Activated CD8-positive, alpha-beta memory T cell treated with anti-CD3 and anti-CD28 coated beads for 48 hours (primary cell): ENCODE measurements around the gene RPA3.

Experiments used
- DNase-seq, 3 experiments: peaks; one replicate each; pipeline ENCODE4 v3.0.0-alpha.2; 2020; ENCODE audit warnings: low read depth in 2 of 3, low spot score in 2 of 3

RPA3 gene

DNA sequence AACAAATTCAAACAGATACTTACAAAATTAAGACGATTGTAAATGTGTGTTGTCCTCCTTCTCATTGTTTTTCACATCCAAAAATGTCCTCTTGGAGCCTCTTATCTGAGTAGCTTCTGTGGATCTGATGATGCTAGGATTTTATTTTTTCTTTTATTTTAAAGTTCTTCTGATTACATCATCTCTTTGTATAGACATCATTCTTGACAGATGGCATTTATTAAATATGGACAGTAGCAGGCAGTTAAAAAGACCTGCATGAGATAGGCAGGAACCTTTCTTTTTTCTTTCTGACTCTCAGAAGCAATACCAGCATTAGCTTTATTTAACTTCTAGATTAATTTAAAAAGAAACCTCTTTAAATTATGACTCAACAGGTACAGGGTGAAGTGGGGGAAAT is at the start of gene RPA3:
Gene RPA3 (minus strand): TSS at position 116 of the 400 bp plus-strand sequence. CDS start 78,189 bp downstream, outside the sequence.
- no peak for DNase-seq

DNA sequence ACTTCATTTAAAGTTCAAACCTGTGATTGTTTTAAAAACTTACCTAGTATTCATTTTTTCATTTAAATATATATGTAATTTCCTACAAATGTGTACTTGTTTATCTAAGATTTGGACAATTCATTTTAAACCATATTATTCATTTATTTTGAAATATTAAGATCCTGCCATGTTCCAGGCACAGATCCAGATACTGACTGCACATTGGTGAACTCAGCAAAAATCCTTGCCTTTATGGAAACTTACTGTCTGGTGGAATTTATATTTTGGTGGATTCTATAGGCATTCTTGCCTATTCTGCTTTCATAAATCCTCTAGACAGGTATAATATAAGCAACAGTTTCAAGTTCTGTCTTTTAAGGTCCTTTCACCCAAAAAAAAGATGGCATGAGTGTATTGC is 48.3 kb upstream of the RPA3 start:
- DNase-seq, result no peak

DNA sequence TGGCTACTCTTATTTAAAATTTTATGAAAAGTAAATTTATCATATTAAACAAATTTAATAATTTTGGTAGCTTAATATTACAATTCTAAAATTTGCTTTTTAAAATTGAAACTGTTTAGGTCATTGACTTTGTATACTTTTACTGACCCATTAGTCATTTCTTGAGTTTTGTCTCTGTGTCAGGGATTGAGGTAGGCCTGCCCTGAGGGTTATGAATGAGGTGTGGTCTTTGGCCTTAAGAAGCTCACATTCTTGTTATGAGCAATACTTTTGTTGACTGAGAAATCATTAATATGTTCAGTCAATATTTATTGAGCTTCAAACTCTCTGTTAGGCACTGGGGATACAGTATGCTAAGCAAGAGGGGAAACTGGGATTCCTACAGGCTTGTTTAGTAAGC is 47.0 kb upstream of the RPA3 start:
- no peak for DNase-seq

DNA sequence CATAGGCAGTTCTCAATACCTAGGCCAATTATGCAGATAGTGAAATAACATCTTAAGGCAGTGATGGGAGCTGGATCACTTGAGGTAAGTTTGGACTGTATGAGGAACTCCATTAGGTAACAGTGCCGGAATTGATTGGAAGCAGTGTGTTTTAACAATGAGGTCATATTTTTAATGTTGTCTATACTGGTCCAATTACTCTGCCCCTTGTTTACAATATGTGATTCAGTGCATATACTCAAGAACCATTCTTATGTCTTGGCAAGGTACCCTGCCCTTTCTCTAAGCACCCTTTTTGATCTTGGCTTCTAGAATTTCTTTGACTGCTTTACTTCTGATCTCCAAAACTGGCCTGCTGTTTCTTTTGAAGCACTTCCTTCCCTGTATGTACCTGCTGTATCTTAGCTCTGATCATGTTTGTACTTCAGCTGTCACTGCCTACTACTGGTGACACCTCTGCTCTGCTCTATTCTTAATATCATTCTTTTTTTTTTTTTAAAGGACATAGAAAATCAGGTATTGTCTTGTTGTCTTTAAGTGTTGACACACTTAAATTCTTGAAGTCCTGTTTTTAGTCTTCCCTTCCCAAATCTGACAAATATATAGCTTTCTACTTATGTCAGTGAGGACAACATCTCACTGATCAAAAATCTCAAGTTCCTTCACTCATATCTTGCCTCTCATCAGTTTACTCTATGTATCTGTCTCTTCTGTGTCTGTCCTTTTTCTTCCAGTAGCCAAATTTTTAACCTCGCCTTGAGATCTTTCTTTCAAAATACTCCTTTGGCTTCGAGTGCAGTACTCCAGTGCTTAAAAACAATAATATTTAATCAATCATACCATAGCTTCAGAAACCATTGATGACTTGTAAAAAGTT is 46.4 kb upstream of the RPA3 start:
- DNase-seq, result no peak

DNA sequence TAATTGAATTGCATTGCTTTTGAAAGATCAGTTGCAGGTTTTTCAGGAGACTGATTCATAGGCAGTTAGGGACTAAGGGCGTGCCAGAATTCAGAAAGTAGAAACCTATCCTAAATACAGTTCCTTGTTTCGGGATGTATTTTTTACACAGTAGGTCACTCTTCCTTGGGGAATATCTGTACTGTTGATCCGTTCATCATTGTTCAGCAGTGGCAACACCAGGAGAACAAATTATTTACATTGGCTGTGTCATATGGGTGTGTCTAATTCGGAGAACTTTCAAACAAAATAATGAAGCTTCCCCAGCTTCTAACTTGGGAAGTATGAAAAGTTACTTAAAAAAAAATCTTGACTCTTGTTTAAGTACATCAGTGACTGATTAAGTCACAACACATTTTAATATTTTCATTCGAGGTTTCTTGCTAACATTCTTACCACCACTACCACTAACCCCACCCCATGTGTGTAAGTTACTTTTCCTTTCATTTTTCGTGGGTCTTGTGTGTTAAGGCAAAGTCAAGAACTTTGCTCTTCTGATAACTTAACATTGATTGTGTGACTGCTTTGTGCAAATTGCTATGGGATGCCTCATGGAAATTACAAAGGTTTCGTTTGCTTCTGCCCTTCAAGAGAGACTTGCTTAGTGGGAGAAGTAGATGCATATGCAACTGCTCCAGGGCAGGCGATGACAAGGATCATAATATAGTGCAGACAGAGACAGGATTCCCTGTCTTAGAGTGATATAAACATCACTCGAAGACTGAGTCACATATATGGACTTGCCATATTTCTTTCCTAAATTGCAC is 43.8 kb upstream of the RPA3 start:
- DNase-seq, result no peak

DNA sequence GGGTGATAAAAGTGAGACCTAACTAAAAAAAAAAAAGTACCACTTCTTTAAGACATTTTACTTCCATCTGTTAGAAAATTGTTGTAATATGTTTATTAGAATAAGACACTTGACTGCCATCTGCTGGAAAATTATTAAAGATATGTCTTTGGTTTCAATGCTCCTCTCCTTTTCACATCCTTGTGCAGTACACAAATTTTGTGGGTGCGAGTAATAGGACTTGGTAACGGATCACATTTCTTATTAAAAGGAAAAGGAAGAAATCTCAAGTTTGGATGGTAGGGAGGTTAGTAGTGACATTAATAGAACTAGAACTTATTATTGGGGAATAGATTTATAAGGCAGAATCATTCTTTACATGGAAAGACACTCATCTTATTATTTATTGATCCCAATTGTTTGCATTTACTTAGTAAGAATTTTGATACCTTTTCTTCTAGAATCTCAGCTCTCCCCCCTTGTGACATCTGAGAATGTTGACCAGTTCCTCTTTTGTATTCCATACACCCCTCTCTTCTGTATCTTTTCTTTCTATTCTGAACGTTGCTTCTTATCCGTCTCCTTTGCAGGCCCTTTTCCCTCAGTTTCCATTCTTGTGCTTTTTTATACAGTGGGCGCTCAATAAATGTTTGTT is 43.0 kb upstream of the RPA3 start:
- no peak for DNase-seq

DNA sequence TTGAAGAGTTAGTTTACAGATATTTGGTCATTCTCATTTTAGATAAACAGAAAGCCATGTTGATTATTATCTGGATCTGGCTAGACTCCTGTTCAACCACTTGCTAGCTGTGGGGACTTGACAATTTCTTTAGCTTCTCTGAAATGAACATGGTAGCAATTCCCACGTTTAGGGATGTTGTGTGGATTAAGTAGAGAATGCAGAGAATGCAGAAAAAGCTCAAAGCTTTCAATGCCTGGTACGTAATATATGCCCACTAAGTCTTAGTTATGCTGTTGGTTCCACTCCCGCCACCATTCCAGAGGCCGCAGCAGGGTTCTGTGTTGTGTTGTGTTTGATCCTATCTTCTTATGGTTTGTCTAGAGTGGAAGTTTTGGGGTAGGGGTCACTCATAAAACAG is 39.2 kb upstream of the RPA3 start:
- no peak for DNase-seq

DNA sequence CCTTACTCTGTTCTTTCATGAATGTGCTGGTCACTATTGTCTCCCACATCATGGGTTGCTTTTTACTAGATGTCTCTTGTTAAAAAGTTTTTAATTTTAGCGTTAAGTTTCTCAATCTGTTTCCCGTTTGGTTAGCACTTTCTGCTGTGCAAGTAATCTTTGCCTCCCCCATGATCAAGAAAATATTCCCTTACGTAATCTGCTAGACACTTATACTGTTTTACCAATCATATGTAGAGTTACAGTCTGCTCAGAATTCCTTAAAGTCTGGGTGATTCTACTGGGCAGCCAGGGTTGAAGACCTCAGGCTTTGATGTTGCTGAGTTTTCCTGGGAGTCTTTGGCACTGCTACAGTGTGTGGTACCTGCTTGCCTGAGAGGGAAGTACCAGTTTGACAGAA is 38.2 kb upstream of the RPA3 start:
- DNase-seq, result no peak

DNA sequence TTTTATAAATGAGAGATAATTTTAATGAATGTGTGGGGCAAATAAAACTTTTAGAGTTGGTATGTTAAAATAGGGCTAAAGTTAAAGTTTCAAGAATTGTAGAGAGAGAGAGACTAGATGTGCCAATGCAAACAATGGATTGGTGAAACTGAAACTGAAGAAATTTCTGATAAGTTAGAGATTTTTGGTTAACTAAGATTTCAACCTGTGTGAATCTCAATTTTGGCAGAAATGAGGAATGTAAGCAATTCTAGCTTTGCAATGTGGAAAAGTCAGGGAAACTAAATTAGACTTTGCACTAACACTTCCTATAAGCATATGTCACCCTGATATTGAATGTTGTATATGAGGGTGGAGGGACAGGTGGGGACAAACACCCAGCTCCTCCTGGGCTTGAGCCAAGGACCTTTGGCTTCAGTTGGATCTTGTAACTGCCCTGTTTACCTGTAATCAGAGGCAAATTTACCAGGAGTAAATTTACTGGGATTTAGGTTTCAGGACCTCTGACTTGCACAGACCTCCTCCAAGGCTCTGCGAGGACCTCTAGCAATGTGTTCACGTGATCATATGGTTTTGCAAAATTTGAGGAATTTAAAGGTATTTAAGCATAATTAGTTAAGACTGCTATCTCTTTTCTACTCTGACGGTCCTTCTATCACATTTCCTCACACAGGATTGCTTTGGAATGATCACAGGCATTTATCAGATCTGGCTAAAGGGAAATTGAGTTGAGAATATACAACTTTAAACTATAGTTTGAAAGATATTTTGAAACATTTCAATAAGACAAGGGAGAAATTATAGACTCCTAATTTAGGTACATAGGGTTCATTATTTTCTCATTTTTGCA is 33.1 kb upstream of the RPA3 start:
- no peak for DNase-seq

DNA sequence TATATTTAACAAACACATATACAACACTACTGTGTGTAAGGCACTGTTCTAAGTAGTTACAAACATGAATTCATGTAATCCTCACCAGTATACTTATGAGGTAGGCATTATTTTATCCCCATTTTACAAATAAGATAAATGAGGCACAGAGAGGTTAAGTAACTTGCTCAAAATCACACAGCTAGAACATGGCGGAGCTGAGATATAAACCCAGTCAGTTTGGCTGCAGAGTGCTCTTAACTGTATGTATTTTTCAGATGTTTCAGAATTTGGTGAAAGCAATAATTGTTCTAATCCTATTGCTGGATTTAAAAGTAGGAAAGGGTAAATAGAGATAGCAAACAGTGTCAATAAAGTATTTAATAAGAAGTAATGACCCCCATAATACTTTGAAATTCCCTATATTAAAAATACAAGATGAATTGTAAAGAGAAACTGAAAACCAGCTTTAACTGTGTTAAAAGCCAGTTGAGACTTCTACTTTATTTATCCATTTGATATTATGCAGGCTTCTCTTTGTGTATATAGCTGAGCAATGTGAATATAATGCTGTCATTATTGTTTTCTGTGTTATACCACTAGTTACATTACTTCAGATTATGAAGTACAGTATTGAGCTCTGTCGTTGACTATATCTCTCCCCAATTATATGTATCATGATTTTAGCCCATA is 32.3 kb upstream of the RPA3 start:
- no peak for DNase-seq

DNA sequence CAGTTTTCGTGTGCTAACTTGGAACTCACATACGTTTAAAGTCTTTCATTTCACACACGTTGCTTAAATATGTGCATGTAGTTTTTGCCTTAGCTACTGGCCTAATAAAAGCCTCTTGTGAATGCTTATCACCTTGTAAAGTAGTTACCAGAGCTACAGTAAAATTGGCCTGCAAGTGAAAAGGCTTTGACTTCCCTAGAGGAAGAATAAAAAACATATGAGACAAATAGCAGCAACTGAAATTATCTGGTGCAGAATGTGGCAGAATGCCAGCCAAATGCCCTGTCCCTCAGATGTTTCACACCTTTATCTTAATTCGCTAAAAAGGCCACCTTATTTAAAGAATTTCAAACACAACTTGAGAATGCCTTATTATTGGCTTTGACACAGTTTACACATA is 28.1 kb upstream of the RPA3 start:
- DNase-seq, result no peak

DNA sequence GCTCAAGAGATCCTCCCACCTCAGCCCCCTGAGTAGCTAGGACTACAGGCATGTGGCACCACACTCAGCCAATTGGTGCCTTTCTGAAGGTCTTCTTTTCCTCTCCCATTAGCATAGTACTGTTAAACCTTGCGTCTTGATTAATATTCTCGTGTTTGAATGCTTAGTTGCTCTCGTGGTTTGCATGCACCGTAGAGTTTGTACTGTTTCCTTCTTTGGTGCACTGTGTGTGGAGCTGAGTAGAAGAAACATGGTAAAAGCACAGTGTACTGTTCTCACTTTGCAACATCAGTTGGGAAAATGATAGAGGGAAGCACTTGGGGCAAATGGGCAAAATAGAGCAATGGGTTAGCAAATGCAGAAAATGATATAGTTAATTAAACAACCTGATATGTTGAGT is 27.6 kb upstream of the RPA3 start:
- DNase-seq, result no peak

DNA sequence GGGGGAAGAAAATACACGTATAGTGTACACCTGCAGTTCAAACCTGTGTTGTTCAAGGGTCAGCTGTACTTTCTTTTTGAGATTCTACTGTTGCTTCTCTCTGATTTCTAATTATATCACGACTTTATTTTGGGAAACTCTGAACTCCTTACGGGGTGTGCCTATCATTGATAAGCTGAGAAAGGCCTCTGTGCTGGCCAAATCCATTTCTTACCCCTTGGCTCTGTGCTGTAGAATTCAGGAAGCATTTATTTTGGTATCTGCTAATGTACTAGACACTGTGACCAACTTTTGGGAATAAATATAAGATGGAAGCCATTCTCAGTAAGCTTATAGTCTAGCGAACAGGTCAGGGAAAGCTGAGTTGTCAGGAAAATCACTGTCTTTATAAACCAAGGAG is 26.9 kb upstream of the RPA3 start:
- DNase-seq, result no peak

DNA sequence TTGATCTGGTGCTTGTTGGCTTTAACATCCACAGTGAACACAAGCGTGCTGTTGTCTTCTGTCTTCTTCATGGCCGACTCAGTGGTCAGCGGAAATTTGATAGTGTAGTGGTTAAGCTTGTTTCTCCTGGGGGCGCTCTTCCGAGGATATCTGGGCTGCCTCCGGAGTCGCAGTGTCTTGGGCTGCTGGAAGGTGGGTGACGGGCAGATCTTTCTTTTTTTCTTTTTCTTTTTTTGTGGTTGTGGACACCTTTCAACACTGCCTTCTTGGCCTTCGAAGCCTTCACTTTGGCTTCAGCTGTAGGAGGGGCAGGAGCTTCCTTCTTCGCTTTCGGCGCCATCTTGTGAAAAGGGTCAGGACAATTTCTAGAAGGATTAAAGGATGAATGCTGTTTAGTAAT is 23.8 kb upstream of the RPA3 start:
- DNase-seq, result no peak

DNA sequence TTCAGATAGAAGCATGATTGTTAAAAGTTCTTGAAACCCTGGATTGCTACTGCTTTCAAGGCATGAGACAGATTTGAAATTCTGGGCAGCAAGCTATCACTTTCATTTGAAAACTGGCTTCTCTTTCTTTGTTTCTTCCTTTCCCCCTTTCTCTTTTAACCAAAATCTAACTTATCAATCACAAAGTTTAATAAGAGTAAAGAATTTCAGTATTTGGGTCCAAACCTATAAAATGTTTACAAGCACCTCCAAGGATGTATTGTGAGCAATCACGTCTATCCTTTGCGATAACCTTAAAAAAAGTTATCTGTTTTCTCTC is 21.6 kb upstream of the RPA3 start:
- no peak for DNase-seq

DNA sequence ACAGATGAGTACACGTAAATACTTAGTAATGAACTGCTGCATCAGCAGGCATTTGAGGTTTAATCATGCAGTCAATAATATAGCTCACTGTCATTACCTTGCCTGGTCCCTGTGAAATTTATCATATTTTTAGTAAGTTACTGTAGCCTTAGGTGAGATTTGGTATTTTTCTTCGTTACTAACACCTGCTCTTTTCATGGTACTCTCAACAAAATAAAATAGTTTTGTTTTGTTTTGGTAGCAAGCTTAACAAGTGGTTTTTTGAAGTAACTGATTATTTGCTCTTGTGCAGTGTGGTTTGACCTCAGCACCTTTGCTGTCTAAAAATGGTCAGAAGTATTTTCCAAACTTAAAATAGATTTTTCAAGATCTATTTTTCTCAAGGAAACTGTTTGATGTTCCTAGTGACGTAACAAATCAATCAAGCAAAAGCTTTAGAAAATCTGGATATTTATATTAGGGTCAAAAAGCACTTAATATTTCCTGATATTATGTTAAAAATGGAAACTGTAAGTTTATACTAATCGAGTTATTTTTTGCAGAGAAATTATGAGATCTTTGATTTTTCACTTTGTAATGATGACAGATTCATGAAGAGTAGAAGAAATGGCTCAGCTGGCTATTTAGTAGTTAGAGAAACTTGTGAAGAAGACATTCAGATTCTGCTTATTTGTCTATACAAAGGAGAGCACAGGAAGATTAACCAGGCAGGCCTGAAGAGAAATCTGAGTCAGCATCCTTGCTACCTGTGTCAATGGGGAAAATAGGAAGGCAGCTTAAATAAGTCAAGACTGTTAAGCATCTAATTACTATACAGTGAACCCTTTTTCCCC is 21.0 kb upstream of the RPA3 start:
- no peak for DNase-seq

DNA sequence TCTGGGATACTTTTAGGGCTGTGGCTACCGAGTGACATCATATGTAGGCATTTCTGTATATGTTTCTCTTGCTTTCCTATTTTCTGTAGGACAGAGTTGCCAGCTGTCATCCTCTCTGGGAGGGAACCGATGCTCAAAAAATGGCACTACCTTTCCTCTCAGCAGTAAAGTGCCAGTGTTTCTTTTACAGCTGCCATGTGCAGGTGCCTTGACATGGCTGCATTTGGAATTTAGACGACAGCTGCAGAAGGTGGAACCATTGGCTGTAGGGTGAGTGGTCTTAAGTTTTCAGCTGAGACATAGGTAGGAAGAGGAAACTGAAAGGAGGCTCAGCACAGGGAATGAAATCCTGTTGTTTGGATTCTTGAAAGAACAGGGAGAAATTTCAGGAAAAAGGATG is 20.2 kb upstream of the RPA3 start:
- DNase-seq, result no peak

DNA sequence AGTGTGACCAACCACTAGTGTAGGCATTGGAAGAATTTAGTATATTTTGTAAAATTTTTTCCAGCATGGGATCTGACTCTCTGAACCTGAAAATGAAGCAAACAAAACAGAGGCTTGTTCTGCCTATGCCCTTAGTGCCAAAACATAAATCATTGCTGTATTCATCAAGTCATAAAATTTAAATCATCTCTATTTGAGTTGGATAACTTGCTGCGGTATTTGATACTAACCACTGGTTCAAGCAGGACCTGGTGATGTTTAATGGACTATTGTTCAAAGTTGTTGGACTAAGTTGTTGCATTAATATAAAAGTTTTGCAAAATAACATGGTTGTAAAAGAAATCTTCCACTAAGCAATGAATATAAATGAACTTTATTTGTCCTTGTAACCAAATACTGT is 19.8 kb upstream of the RPA3 start:
- no peak for DNase-seq

DNA sequence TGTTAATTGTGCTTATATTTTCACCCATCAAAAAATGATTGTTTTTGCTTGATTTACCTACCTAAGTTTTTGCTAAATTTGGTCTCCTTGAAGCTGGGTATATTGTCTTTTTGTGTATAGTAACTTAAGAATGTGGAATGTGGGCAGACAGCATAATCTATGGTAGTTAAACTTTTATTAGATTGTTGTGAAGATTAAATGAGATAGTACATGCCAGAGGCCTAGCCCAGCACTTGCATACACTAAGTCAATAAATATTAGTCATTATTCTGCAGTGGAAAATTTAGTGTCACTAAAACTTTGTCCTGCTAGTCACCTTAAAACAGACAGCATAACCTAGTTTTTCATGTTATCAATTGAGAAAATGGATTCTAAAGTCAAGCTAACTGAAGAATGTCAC is 19.3 kb upstream of the RPA3 start:
- DNase-seq, result no peak

DNA sequence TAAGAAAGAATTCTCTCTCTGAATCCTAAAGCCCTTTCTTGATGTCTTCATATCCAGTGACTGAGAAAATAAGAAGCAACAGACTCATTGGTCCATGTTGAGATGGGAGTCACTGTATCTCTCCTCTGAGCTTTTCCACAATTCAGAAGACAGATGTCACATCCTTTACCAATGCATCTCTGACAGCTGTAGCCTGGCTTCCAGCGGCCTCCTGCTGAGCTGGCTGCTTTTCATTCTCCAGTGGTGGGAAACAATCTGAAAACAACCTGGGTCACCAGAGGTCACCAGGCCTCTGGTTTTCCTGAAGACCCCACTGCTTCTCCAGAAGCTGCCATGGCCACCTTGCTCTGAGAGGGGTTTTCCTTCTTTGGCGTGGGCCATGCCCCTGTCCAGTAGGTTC is 18.3 kb upstream of the RPA3 start:
- no peak for DNase-seq
